HepG2 (cell line): ENCODE results near the gene RBM44. TPM values are rescaled to one million over a fixed set of nuclear protein-coding genes. Genes with fewer than 3 reads are reported as not detected.

Source experiments
- ARID2 ChIP-seq: sonication (generic); formaldehyde crosslinking; IDR thresholded peaks from 2 replicates; pipeline ENCODE4 v1.8.1; 2022; ENCODE audit warnings: mild to moderate bottlenecking, missing genetic modification reagents, borderline replicate concordance
- GABPB1 ChIP-seq: IDR thresholded peaks from 2 replicates; pipeline ENCODE4 v1.6.1; 2016; ENCODE audit warnings: mild to moderate bottlenecking, missing genetic modification reagents, moderate library complexity, missing compliant biosample characterization
- GLI4 ChIP-seq: sonication (generic); formaldehyde crosslinking; IDR thresholded peaks from 2 replicates; pipeline ENCODE4 v1.5.1; 2020; ENCODE audit warnings: missing genetic modification reagents, mild to moderate bottlenecking, moderate library complexity, borderline replicate concordance
- HDAC6 ChIP-seq: fragments of 200-600 bp; sonication (generic); IDR thresholded peaks from 2 replicates; pipeline ENCODE4 v1.7.0; 2017; ENCODE audit warnings: mild to moderate bottlenecking, antibody characterized with exemption, low read length, low read depth
- HOXA5 ChIP-seq: sonication (generic); formaldehyde crosslinking; IDR thresholded peaks from 2 replicates; pipeline ENCODE4 v1.4.0; 2020; ENCODE audit warnings: missing genetic modification reagents
- KDM1A ChIP-seq: IDR thresholded peaks from 2 replicates; pipeline ENCODE4 v1.6.1; 2016; ENCODE audit warnings: missing compliant biosample characterization
- MAFF ChIP-seq: IDR thresholded peaks from 2 replicates; pipeline ENCODE4 v1.6.1; 2011; ENCODE audit warnings: low read depth, low read length, improper control_type of control experiment
- NFKB2 ChIP-seq: sonication (generic); formaldehyde crosslinking; IDR thresholded peaks from 2 replicates; pipeline ENCODE4 v1.4.0; 2020; ENCODE audit warnings: missing genetic modification reagents, borderline replicate concordance
- NR2F6 ChIP-seq, 2 experiments: IDR thresholded peaks; 2 replicates each; pipeline ENCODE4 v1.6.1; 2016; ENCODE audit warnings: antibody characterized with exemption in 1 of 2, mild to moderate bottlenecking in 1 of 2
- RNF219 ChIP-seq: sonication (generic); formaldehyde crosslinking; IDR thresholded peaks from 2 replicates; pipeline ENCODE4 v1.5.0; 2020; ENCODE audit warnings: mild to moderate bottlenecking, missing genetic modification reagents
- SIX1 ChIP-seq: sonication (generic); formaldehyde crosslinking; IDR thresholded peaks from 2 replicates; pipeline ENCODE4 v1.4.0; 2020; ENCODE audit warnings: missing genetic modification reagents, borderline replicate concordance
- SOX5 ChIP-seq: IDR thresholded peaks from 2 replicates; pipeline ENCODE4 v1.6.1; 2016; ENCODE audit warnings: borderline replicate concordance
- SOX6 ChIP-seq, 2 experiments: fragments of 450-650 bp in 1 of 2; sonication (generic) in 1 of 2; formaldehyde crosslinking in 1 of 2; IDR thresholded peaks; 2 replicates each; pipeline versions ENCODE4 v1.4.0 to v1.6.1; 2017 to 2020; ENCODE audit warnings: antibody characterized with exemption in 1 of 2, mild to moderate bottlenecking in 1 of 2, missing genetic modification reagents in 1 of 2
- TBP ChIP-seq: sonication (generic); formaldehyde crosslinking; IDR thresholded peaks from 2 replicates; pipeline ENCODE4 v1.5.0; 2020; ENCODE audit warnings: missing genetic modification reagents
- TRIM22 ChIP-seq: fragments of 450-650 bp; IDR thresholded peaks from 2 replicates; pipeline ENCODE4 v1.6.1; 2017
- ZBTB21 ChIP-seq: sonication (generic); formaldehyde crosslinking; IDR thresholded peaks from 2 replicates; pipeline ENCODE4 v1.4.0; 2020; ENCODE audit warnings: missing genetic modification reagents
- ZBTB38 ChIP-seq: sonication (generic); formaldehyde crosslinking; IDR thresholded peaks from 2 replicates; pipeline ENCODE4 v1.5.1; 2020; ENCODE audit warnings: mild to moderate bottlenecking, missing genetic modification reagents
- ZKSCAN1 ChIP-seq: fragments of 150-350 bp; IDR thresholded peaks from 2 replicates; pipeline ENCODE4 v1.6.1; 2014; ENCODE audit warnings: low read length
- ZNF296 ChIP-seq: sonication (generic); formaldehyde crosslinking; conservative IDR thresholded peaks from 2 replicates; pipeline ENCODE4 v1.5.0; 2020; ENCODE audit warnings: mild to moderate bottlenecking, missing genetic modification reagents
- ZNF496 ChIP-seq: sonication (generic); formaldehyde crosslinking; IDR thresholded peaks from 2 replicates; pipeline ENCODE4 v1.8.1; 2023; ENCODE audit warnings: mild to moderate bottlenecking, moderate library complexity, missing genetic modification reagents; ENCODE audit not compliant: insufficient replicate concordance
- ZNF547 ChIP-seq: sonication (generic); formaldehyde crosslinking; IDR thresholded peaks from 2 replicates; pipeline ENCODE4 v1.5.1; 2020; ENCODE audit warnings: mild to moderate bottlenecking, missing genetic modification reagents
- ZNF883 ChIP-seq: sonication (generic); formaldehyde crosslinking; IDR thresholded peaks from 2 replicates; pipeline ENCODE4 v1.5.1; 2020; ENCODE audit warnings: mild to moderate bottlenecking, missing genetic modification reagents; ENCODE audit errors: not compliant biosample characterization
- polyA plus RNA-seq, 8 experiments: library from polyadenylated mRNA; depleted of rRNA in 3 of 8; stranded (reverse) in 7 of 8; unstranded in 1 of 8; fragments of >200 nt; fragmentation: Illumina TruSeq in 4 of 8; extraction: Trizol in 4 of 8; gene quantifications; 2 replicates each; pipeline versions ENCODE4 v1.2.1 to v1.2.3, GENCODE V29; 2011 to 2016; ENCODE audit warnings: low read depth in 4 of 8, missing spikeins in 1 of 8, mixed read lengths in 1 of 8; ENCODE audit not compliant: insufficient read depth in 1 of 8
- total RNA-seq, 5 experiments: library from RNA; depleted of rRNA; stranded (reverse); fragments of >200 nt; fragmentation: Illumina TruSeq; extraction: Trizol; gene quantifications; 2 replicates each; pipeline ENCODE4 v1.2.3, GENCODE V29; 2016; ENCODE audit warnings: low read depth in 1 of 5
- TF ChIP-seq, protein P1 (sequence below): IDR thresholded peaks from 2 replicates; pipeline ENCODE4 v1.6.1; 2018; ENCODE audit warnings: missing genetic modification reagents, mild to moderate bottlenecking, missing compliant biosample characterization
- TF ChIP-seq, protein P2 (sequence below): sonication (generic); formaldehyde crosslinking; IDR thresholded peaks from 2 replicates; pipeline ENCODE4 v1.5.1; 2020; ENCODE audit warnings: missing genetic modification reagents, mild to moderate bottlenecking, borderline replicate concordance

RBM44 gene
- total and polyA plus RNA-seq, 2 of the 13 experiments (the other 11 are each of a cell fraction or from before 2014, with no cell fraction given): 0.13 to 0.50 TPM

- TF ChIP-seq NR2F6 (IDR thresholded peaks at IDR 0.05): peak; percentile 71; the same call in 1 of the 2 replicates
- peak; percentile 38; the same call in 1 of the 2 replicates for TF ChIP-seq NR2F6 (CRISPR knock-in tag; IDR thresholded peaks at IDR 0.05)
- TF ChIP-seq ZBTB38 (CRISPR knock-in tag): peak; percentile 45; the same call in 1 of the 2 replicates
- no peak for TF ChIP-seq GABPB1 (CRISPR knock-in tag)
- TF ChIP-seq HOXA5 (CRISPR knock-in tag): 0 out of 2 replicates have a peak, but pooled peaks have one; percentile 34
- peak; percentile 31; the same call in 1 of the 2 replicates for TF ChIP-seq NFKB2
- no peak for TF ChIP-seq ZBTB21
- TF ChIP-seq SIX1 (CRISPR knock-in tag): no peak
- TF ChIP-seq MAFF: 0 out of 2 replicates have a peak, but pooled peaks have one; percentile 5
- TF ChIP-seq ZNF883 (CRISPR knock-in tag): peak; percentile 65
- no peak for TF ChIP-seq GLI4
- TF ChIP-seq ZNF547: peak; percentile 62; the same call in 1 of the 2 replicates
- no peak for TF ChIP-seq RNF219 (CRISPR knock-in tag)
- no peak for TF ChIP-seq SOX6 (IDR thresholded peaks at IDR 0.05)
- TF ChIP-seq SOX6 (CRISPR knock-in tag; IDR thresholded peaks at IDR 0.05): peak; percentile 63
- no peak for TF ChIP-seq ZKSCAN1
- TF ChIP-seq, protein P1, sequence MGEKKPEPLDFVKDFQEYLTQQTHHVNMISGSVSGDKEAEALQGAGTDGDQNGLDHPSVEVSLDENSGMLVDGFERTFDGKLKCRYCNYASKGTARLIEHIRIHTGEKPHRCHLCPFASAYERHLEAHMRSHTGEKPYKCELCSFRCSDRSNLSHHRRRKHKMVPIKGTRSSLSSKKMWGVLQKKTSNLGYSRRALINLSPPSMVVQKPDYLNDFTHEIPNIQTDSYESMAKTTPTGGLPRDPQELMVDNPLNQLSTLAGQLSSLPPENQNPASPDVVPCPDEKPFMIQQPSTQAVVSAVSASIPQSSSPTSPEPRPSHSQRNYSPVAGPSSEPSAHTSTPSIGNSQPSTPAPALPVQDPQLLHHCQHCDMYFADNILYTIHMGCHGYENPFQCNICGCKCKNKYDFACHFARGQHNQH: peak; percentile 42; the same call in 1 of the 2 replicates
- no peak for TF ChIP-seq SOX5 (CRISPR knock-in tag)
- TF ChIP-seq TBP (CRISPR knock-in tag): no peak
- TF ChIP-seq, protein P2, sequence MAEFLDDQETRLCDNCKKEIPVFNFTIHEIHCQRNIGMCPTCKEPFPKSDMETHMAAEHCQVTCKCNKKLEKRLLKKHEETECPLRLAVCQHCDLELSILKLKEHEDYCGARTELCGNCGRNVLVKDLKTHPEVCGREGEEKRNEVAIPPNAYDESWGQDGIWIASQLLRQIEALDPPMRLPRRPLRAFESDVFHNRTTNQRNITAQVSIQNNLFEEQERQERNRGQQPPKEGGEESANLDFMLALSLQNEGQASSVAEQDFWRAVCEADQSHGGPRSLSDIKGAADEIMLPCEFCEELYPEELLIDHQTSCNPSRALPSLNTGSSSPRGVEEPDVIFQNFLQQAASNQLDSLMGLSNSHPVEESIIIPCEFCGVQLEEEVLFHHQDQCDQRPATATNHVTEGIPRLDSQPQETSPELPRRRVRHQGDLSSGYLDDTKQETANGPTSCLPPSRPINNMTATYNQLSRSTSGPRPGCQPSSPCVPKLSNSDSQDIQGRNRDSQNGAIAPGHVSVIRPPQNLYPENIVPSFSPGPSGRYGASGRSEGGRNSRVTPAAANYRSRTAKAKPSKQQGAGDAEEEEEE (CRISPR knock-in tag): no peak
- no peak for TF ChIP-seq KDM1A
- no peak for TF ChIP-seq ZNF296
- TF ChIP-seq HDAC6: no peak
- no peak for TF ChIP-seq ARID2 (CRISPR knock-in tag)
- TF ChIP-seq TRIM22: no peak
- no peak for TF ChIP-seq ZNF496 (CRISPR knock-in tag)
Observed at GRCh38 chr2:237774811-237775553, 23.6 kb upstream of the RBM44 start (continued).
